K562 (cell line): ENCODE results near the gene UTS2R. TPM values are rescaled to one million over a fixed set of nuclear protein-coding genes. Genes with fewer than 3 reads are reported as not detected.

Source experiments
- BMI1 ChIP-seq: fragments of 150-350 bp; IDR thresholded peaks from 2 replicates; pipeline ENCODE4 v1.6.1; 2014; ENCODE audit warnings: low read length
- CBX2 ChIP-seq: fragments of 200-600 bp; sonication (generic); IDR thresholded peaks from one replicate; pipeline ENCODE4 v1.6.1; 2012; ENCODE audit warnings: mild to moderate bottlenecking, low read length, inconsistent platforms; ENCODE audit not compliant: insufficient read depth, poor library complexity, severe bottlenecking
- DPF2 ChIP-seq: fragments of 450-650 bp; IDR thresholded peaks from 2 replicates; pipeline ENCODE4 v1.6.1; 2016
- ESRRA ChIP-seq: fragments of 450-650 bp; IDR thresholded peaks from 2 replicates; pipeline ENCODE4 v1.6.1; 2014; ENCODE audit warnings: low read depth, mild to moderate bottlenecking, moderate library complexity, borderline replicate concordance
- GTF3C2 ChIP-seq: IDR thresholded peaks from 3 replicates; pipeline ENCODE4 v1.6.1; 2011; ENCODE audit warnings: borderline replicate concordance, mild to moderate bottlenecking, moderate library complexity; ENCODE audit not compliant: insufficient read length; ENCODE audit errors: extremely low read depth
- POLR3G ChIP-seq: IDR thresholded peaks from 2 replicates; pipeline ENCODE4 v1.6.1; 2011; ENCODE audit not compliant: insufficient read length, insufficient replicate concordance; ENCODE audit errors: extremely low read depth
- RBM14 ChIP-seq: fragments of 200-400 bp; formaldehyde crosslinking; IDR thresholded peaks from 2 replicates; pipeline ENCODE4 v1.6.1; 2018; ENCODE audit warnings: low read depth, mild to moderate bottlenecking, low read length, moderate library complexity, borderline replicate concordance; ENCODE audit not compliant: insufficient read depth
- USF2 ChIP-seq: sonication (generic); formaldehyde crosslinking; IDR thresholded peaks from 2 replicates; pipeline ENCODE4 v1.5.0; 2020; ENCODE audit warnings: missing genetic modification reagents
- ZBTB12 ChIP-seq: fragments of 250-450 bp; sonication (Bioruptor Pico); IDR thresholded peaks from 2 replicates; pipeline ENCODE4 v1.4.0; 2020
- ZNF239 ChIP-seq: fragments of 250-450 bp; sonication (Bioruptor Pico); IDR thresholded peaks from 2 replicates; pipeline ENCODE4 v1.4.0; 2020; ENCODE audit warnings: mild to moderate bottlenecking
- ZNF318 ChIP-seq, 2 experiments: fragments of 450-650 bp; IDR thresholded peaks; 2 replicates each; pipeline ENCODE4 v1.6.1; 2016; ENCODE audit warnings: mild to moderate bottlenecking in 2 of 2, borderline replicate concordance in 1 of 2, low read depth in 1 of 2, moderate library complexity in 1 of 2
- ZNF77 ChIP-seq: fragments of 250-450 bp; sonication (Bioruptor Pico); IDR thresholded peaks from 2 replicates; pipeline ENCODE4 v1.5.0; 2020
- polyA plus RNA-seq, 8 experiments: library from polyadenylated mRNA; depleted of rRNA in 4 of 8; stranded (reverse) in 5 of 8; unstranded in 3 of 8; fragments of >200 nt; fragmentation: Nextera tagmentation in 2 of 8; fragmentation: Illumina TruSeq in 1 of 8; extraction: Ambion mirVana in 2 of 8; extraction: Trizol in 1 of 8; gene quantifications; 2 replicates each; pipeline versions ENCODE4 v1.2.1 to v1.2.3, GENCODE V29; 2011 to 2014; ENCODE audit warnings: inconsistent platforms in 1 of 8, missing spikeins in 1 of 8
- total RNA-seq, 7 experiments: library from RNA; depleted of rRNA in 6 of 7; stranded (reverse); fragments of >200 nt in 6 of 7; fragmentation: Illumina TruSeq in 2 of 7; extraction: Trizol in 2 of 7; gene quantifications; 2 replicates each; pipeline versions ENCODE4 v1.2.1 to v1.2.3, GENCODE V29; 2011 to 2021; ENCODE audit warnings: low replicate concordance in 1 of 7

Gene UTS2R
- total and polyA plus RNA-seq, 9 of the 15 experiments (the other 6 are each of a cell fraction or from before 2014, with no cell fraction given) = 0.22 TPM; not detected in 8

GRCh38 chr17:82345151-82345976, 26.2 kb upstream of the UTS2R start (continued):
- TF ChIP-seq GTF3C2 (no peak), POLR3G (no peak), CBX2 (no peak), RBM14 (no peak), DPF2 (peak; percentile 98), BMI1 (no peak), ZBTB12 (CRISPR knock-in tag) (peak; percentile 45; the same call in 1 of the 2 replicates), ESRRA (peak; percentile 51; the same call in 1 of the 2 replicates), USF2 (CRISPR knock-in tag) (no peak), ZNF239 (CRISPR knock-in tag) (no peak), ZNF318 (IDR thresholded peaks at IDR 0.05; ENCODE audit: borderline replicate concordance in 1 of 2, low read depth in 1 of 2) (0 out of 4 replicates have a peak, but pooled peaks of 1 of the 2 experiments have one; percentile 40), ZNF77 (CRISPR knock-in tag) (no peak)
